Stimulated activated CD8-positive, alpha-beta memory T cell treated with anti-CD3 and anti-CD28 coated beads, Interleukin-2, amount 100 ng/mL, for 48 hours (primary cell): ENCODE measurements around the gene PPM1G.
A peak's percentile ranks its signal among the peaks of the same experiment; 100 is the strongest.
"Not testable (repeated sequence)": the region's sequence is repeated elsewhere in the genome, so short reads cannot be mapped to it uniquely, and the experiment has no call there.

Experiments used
- DNase-seq, 2 donors: peaks; one replicate each; pipeline ENCODE4 v3.0.0-alpha.2; 2020; ENCODE audit warnings: low read depth in 2 of 2

The PPM1G gene

GRCh38 chr2:27375513-27376099 lies 33.8 kb downstream of the PPM1G start:
- DNase-seq = no peak

DNA sequence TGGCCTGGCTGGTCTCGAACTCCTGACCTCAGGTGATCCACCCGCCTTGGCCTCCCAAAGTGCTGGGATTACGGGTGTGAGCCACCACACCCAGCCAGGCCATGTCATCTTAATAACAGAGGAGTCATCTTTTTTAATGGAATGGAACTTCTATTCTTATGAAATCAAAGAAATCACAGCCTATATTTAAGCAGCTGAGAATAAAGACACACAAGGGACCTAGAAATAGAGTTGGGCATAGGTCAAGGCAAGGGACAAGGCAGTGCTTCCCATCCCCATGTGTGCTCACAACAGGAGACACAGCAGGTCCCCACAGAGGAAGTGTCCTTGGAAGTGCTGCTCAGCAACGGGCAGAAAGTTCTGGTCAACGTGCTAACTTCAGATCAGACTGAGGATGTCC lies 35.8 kb downstream of the PPM1G start:
- DNase-seq = no peak

- no peak for DNase-seq
These were observed 36.5 kb downstream of the PPM1G start for GRCh38 chr2:27372937-27373336.

DNA sequence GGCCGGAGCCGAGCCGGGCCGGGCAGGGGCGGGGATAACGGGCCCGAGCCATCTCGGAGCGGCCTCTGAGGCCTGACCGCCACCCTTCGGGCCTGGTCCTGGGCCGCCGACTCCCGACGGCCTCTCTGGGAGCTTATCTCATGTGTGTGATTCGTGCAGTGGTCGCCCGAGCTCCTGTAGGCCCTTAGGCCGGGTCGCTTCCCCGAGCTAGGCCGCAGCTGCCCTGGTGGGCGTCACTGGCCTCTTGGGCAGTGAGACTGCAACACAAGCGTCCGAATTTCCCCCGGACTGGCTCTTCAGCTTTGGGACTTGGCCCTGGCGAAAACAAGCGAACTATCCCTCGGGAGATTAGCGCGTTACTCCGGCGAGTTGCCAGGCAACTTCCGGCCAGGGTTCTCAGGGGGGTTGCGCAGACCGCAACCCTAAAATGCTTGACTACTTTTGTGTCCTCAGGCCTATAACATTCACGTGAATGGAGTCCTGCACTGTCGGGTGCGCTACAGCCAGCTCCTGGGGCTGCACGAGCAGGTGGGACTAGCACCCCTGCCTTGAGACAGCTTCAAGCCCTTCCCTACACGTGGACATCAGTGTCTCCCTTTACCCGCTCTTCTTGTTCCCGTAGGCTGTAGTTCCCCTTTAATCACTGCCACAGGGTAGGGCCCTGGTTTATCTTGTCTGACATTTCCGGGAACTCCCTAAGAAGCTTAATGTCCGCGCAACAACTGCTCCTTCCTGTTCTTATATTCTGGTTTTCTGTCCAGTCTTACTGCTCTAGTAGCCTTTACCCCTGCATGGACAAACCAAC lies 38.4 kb downstream of the PPM1G start:
- DNase-seq = no peak

DNA sequence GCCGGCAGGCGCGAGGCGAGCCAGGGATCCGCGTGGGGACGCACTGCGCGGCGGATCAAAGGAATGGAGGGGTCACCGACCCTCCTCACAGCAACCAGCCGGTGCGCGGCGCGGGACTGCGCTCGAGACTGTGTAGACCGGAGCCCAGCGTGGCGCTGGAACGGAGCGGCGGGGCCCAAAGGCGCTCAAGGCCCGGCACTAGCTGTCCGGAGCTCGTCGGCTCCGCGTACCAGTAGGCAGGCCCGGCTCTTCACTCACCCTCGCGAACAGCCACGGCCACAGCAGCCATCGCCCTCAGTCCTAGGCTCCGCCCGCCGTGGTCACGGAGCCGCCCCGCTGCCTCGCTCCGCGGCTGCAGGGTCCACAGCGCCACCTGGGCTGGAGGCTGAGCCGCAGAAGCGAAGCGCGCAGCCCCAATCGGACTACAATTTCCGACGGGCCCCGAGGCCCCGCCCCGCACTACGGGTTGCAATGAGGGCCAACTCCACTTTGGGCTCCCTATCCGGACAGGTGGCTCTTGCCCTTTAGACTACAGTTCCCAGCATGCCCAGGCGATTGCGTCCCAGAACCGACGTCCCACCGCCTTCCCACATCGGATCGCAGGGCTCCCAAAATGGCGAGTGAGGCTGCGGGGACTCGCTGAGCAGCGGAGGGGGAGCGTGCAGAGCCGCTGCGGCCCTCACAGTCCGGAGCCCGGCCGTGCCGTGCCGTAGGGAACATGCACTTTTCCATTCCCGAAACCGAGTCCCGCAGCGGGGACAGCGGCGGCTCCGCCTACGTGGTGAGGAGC lies 39.2 kb downstream of the PPM1G start, which contains the start of the genes EIF2B4 and SNX17:
Gene EIF2B4 (minus strand): TSS at position 313 of the 790 bp plus-strand sequence. CDS start 24 bp downstream, at position 289.
Gene SNX17 (plus strand): TSS at position 591 of the 790 bp plus-strand sequence. CDS start 128 bp downstream, at position 719.
- peak; percentile 99 for DNase-seq

GRCh38 chr2:27369471-27370025 lies 39.8 kb downstream of the PPM1G start:
- DNase-seq = no peak

DNA sequence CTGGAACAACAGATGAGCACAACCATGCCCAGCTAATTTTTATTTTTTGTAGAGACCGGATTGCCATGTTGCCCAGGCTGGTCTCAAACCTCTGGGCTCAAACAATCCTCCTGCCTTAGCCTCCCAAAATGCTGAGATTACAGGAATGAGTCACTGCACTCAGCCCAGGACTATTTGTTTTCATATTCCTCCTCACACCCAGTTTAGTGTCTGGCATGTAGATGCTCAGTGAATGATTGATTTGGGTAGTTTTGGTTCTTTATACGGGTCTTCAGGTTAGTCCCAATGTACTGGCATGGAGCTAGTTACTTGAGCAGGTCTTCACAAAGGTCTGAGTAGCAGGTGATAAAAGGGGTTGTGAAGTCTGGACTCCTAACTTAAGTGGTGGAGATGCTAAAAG lies 45.5 kb downstream of the PPM1G start:
- no peak for DNase-seq

DNA sequence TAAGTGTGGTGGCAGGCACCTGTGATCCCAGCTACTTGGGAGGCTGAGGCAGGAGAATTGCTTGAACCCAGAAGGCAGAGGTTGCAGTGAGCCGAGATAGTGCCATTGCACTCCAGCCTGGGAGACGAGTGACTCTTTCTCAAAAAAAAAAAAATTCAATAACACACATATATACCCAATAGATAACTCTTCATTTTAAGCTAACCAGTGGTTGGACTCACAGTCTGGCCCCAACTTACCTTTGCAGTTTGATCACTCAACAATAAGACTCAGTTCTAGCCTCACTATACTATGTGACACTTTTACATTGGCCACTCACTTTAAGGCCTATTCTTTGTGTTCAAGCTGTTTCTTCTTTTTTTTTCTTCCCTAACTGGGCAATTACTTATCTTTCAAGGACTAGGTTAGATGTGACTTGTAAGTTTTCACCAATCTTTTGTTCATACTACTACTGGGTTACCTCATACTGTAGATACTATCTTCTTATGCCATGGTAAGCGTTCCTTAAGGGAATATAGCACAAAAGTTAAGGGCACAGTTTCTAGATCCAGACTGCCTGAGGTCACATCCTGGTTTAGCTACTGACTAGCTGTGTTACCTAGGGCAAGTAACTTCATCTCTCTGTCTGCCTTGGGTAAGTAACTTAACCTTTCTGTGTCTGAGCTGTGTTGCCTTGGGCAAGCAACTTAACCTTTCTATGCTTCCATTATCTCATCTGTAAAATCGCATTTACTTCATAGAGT lies 46.5 kb downstream of the PPM1G start:
- no peak for DNase-seq

DNA sequence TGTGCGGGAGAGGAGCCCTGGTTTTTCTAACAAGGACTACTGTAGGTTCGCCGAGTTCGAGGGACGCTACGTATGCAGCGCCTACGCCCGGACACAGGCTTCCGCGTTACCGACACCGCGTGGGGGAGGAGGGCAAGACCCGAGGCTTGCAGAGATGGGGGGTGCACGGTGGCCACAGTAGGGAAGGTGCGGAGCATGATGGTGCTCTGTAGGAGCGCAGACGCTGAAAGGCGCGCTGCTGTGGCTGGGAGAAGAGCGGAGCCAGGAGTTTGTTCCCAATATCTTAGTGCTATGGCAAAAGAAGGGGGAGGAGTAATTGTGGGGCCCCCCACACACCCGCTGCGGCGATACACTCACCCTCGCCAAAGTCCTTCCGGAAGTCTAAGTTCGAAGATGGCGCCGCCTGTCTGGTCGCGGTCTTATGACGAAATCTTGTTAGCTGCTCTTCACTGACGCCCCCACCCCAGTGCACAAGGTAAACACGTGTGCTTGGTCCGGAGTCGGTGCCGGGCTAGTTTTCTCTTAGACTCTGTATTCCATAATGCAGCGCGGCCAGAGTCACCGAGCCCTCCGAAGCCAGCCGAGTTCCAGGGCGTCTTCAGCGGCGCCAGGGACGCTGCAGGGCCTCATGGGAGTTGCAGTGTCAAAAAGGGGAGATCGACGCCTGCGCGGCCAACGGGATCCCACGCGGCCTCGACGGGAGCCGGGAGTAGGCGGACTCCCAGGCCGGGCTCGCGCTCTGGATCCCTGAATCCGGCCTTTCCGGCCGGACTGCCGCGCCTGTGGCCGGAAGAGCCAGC lies 52.8 kb downstream of the PPM1G start, which contains the start of gene GTF3C2:
Gene GTF3C2 (minus strand): TSS at position 383 of the 800 bp plus-strand sequence. CDS start 13,210 bp downstream, outside the sequence.
- peak; percentile 81 to 88 for DNase-seq

DNA sequence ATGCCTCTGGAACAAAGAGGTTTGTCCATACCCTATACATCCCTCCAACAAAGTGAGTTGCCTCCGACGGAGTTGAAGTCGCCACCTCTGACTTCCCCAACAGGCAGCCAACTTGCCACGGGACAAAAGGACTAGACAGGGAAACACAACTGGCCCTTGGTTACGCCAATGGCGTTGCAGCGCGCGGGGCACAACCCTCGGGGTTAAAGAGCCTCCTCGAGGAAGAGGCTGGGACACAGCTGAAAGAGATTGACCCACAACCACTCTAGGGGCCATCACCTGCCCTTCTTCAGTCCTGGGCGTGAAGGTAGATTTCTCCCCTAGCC lies 53.4 kb downstream of the PPM1G start:
- peak; percentile 41 for DNase-seq

DNA sequence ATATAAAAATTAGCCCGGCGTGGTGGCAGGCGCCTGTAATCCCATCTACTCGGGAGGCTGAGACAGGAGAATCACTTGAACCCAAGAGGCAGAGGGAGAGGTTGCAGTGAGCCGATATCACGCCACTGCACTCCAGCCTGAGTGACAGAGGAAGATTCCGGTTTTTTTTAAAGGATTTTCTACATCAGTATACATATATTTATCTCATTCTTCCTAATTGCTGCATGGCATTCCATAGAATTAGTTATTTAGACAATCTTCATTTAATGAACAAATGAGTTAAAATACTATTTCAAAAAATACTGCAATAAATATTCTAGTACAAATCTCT lies 54.8 kb downstream of the PPM1G start:
- DNase-seq = no peak

- DNase-seq = no peak
These were observed 55.4 kb downstream of the PPM1G start for GRCh38 chr2:27353762-27354596.

- not testable (repeated sequence) for DNase-seq
These were observed 56.0 kb downstream of the PPM1G start for GRCh38 chr2:27353386-27353761.

DNA sequence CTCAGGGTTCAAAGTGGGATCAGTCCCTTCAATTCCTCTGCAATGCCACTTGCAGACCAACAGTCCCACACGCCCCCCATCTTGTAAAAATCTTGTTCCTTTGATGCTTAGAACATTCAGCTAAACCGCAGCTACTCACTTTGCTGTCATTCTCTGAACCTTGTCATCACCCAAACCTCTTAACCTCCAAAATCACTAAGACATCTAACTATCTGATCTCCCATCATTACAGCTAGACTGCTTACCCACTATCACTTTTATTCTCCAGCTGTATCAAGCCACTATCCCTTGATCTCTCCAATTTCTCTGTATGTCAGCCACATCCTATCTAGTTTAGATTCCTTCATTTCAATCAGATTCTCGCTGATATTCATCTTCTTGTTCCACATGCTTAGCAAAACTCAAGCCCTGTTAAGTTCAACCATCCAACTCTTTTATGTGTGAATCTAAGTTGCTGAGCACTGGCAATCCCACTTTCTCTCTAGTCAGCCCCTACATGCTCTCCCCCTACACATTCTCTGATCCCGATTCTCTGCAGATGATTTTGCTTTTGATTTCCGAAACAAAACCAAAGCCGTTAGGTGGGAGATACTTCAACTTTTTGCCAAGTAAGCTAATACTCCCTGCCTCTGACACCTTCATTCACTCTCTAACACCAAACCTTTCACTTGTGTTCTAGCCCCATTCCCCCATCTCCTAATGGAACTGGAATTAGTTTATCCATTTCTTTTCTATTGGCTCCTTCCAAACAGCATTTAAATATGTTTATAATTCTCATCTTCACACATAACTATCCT lies 57.4 kb downstream of the PPM1G start:
- DNase-seq = no peak

DNA sequence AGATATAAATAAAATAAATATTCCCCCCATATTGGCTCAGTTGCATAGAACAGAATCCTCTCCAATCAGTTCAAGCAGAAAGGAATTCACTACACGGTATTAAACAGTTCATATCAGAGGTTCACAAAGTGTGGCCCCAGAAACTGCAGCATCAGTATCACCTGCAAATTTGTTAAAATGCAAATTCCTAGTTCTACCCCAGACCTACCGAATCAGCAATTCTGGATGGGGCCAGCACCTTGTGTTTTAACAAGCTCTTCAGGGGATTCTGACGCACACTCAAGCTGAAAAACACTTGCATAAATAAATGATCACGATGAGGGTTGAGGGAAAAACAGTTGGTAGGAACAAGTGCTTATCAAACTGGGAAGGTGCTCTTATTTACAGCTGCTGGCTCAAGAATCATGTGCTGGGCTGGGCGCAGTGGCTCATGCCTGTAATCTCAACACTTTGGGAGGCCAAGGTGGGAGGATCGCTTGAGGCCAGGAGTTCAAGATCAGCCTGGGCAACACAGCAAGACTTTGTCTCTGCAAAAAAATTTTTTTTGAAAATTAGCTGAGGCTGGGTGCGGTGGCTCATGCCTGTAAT lies 59.2 kb downstream of the PPM1G start:
- DNase-seq = no peak

DNA sequence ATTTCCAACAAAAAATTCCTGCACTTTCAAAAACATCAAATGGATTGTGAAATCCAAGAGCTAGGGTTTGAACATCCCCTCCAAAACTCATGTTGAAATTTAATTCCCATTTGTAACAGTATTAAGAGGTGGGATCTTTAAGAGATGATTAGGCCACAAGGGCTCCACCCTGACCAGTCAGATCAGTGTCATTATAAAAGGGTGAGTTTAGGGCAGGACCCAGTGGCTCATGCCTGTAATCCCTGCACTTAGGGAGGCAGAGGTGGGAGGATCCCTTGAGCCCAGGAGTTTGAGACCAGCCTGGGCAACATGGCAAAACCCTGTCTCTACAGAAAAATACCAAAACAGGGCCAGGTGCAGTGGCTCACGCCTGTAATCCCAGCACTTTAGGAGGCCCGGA lies 61.8 kb downstream of the PPM1G start:
- DNase-seq = no peak

- no peak for DNase-seq
These were observed 73.2 kb downstream of the PPM1G start for GRCh38 chr2:27336173-27336572.

GRCh38 chr2:27335311-27335710 lies 74.1 kb downstream of the PPM1G start:
- DNase-seq = no peak
